ENCODE data around the gene PHOSPHO2. TPM values are rescaled to one million over a fixed set of nuclear protein-coding genes. Genes with fewer than 3 reads are reported as not detected.

PHOSPHO2 gene
- total RNA-seq, 1 experiment from 2014 or later: 12.7 TPM

- Mint-ChIP-seq H3K27ac (ENCODE audit: unreplicated experiment) (no peak overlapping the region), H3K4me3 (ENCODE audit: low read depth, unreplicated experiment) (no peak overlapping the region), H3K9me3 (ENCODE audit: low read depth, unreplicated experiment) (no peaks in the 10 kb centered on the region), H3K36me3 (ENCODE audit: insufficient read depth, unreplicated experiment) (peaks cover 4% of the 10 kb centered on the region), H3K4me1 (ENCODE audit: low read depth, unreplicated experiment) (no peaks in the 10 kb centered on the region), H3K27me3 (ENCODE audit: unreplicated experiment) (no peaks in the 10 kb centered on the region)
- no peak for DNase-seq
- CTCF ChIA-PET: no interaction called here
- intact Hi-C loops (cut with micrococcal nuclease; ENCODE audit: unreplicated experiment): no loop called here
- no TSS peak for BruUV-seq (replicated peaks)
- TF ChIP-seq, protein P1, sequence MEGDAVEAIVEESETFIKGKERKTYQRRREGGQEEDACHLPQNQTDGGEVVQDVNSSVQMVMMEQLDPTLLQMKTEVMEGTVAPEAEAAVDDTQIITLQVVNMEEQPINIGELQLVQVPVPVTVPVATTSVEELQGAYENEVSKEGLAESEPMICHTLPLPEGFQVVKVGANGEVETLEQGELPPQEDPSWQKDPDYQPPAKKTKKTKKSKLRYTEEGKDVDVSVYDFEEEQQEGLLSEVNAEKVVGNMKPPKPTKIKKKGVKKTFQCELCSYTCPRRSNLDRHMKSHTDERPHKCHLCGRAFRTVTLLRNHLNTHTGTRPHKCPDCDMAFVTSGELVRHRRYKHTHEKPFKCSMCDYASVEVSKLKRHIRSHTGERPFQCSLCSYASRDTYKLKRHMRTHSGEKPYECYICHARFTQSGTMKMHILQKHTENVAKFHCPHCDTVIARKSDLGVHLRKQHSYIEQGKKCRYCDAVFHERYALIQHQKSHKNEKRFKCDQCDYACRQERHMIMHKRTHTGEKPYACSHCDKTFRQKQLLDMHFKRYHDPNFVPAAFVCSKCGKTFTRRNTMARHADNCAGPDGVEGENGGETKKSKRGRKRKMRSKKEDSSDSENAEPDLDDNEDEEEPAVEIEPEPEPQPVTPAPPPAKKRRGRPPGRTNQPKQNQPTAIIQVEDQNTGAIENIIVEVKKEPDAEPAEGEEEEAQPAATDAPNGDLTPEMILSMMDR (IDR thresholded peaks at IDR 0.05; ENCODE audit: unreplicated experiment): no peak
Observed at GRCh38 chr2:169702996-169703395, 8.7 kb downstream of the PHOSPHO2 start.

- CTCF ChIA-PET: interaction anchor here (0.6 kb wide), 1 partner anchor 119 kb away, joined by 4 read pairs; no protein-coding TSS in a partner anchor
Observed at GRCh38 chr2:169704160-169704708, 10.0 kb downstream of the PHOSPHO2 start.

DNA sequence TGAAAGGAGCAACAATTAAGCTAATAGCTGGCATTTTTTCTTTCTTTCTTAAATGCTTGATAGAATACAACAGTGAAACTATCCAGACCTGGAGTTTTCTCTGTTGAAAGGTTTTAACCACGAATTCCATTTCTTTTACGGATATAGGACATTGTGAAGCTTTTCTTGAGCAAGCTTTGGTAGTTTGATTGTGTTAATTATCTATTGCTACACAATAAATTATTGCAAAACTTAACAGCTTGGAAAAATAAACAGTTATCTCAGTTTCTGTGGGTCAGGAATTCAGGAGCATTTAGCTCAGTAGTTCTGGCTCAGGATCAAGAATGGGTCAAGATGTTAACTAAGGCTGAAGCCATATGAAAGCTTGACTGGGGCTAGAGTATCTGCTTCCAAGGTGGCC is 11.7 kb downstream of the PHOSPHO2 start:
- DNase-seq: no peak
- no TSS peak for BruUV-seq (replicated peaks)
- CTCF ChIA-PET: interaction anchor here (0.6 kb wide), 1 partner anchor 13 kb away, joined by 4 read pairs; no protein-coding TSS in a partner anchor
- Mint-ChIP-seq H3K36me3 (ENCODE audit: insufficient read depth, unreplicated experiment) (peaks cover 4% of the 10 kb centered on the region), H3K27me3 (ENCODE audit: unreplicated experiment) (no peaks in the 10 kb centered on the region), H3K4me3 (ENCODE audit: low read depth, unreplicated experiment) (no peak overlapping the region), H3K4me1 (ENCODE audit: low read depth, unreplicated experiment) (no peaks in the 10 kb centered on the region), H3K27ac (ENCODE audit: unreplicated experiment) (no peak overlapping the region), H3K9me3 (ENCODE audit: low read depth, unreplicated experiment) (no peaks in the 10 kb centered on the region)
- intact Hi-C loops (cut with micrococcal nuclease; ENCODE audit: unreplicated experiment): no loop called here
- TF ChIP-seq, protein P1 (IDR thresholded peaks at IDR 0.05; ENCODE audit: unreplicated experiment): no peak

More at GRCh38 chr2:169704160-169704708, 10.0 kb downstream of the PHOSPHO2 start:
- TF ChIP-seq, protein P1 (IDR thresholded peaks at IDR 0.05; ENCODE audit: unreplicated experiment): no peak
- no peaks in the 10 kb centered on the region for H3K27me3 Mint-ChIP-seq (ENCODE audit: unreplicated experiment)
- no peaks in the 10 kb centered on the region for H3K9me3 Mint-ChIP-seq (ENCODE audit: low read depth, unreplicated experiment)
- H3K27ac Mint-ChIP-seq (ENCODE audit: unreplicated experiment): no peak overlapping the region
- no peaks in the 10 kb centered on the region for H3K4me1 Mint-ChIP-seq (ENCODE audit: low read depth, unreplicated experiment)
- intact Hi-C loops (cut with micrococcal nuclease; ENCODE audit: unreplicated experiment): no loop called here
- DNase-seq: no peak
- no TSS peak for BruUV-seq (replicated peaks)
- peaks cover 4% of the 10 kb centered on the region for H3K36me3 Mint-ChIP-seq (ENCODE audit: insufficient read depth, unreplicated experiment)
- no peak overlapping the region for H3K4me3 Mint-ChIP-seq (ENCODE audit: low read depth, unreplicated experiment)

GRCh38 chr2:169707626-169708025 is 13.4 kb downstream of the PHOSPHO2 start:
- Mint-ChIP-seq H3K4me1 (ENCODE audit: low read depth, unreplicated experiment) (no peaks in the 10 kb centered on the region), H3K27me3 (ENCODE audit: unreplicated experiment) (no peaks in the 10 kb centered on the region), H3K4me3 (ENCODE audit: low read depth, unreplicated experiment) (no peak overlapping the region), H3K27ac (ENCODE audit: unreplicated experiment) (no peak overlapping the region), H3K36me3 (ENCODE audit: insufficient read depth, unreplicated experiment) (peaks cover 4% of the 10 kb centered on the region), H3K9me3 (ENCODE audit: low read depth, unreplicated experiment) (no peaks in the 10 kb centered on the region)
- intact Hi-C loops (cut with micrococcal nuclease; ENCODE audit: unreplicated experiment): no loop called here
- no peak for DNase-seq
- CTCF ChIA-PET: no interaction called here
- no TSS peak for BruUV-seq (replicated peaks)
- TF ChIP-seq, protein P1 (IDR thresholded peaks at IDR 0.05; ENCODE audit: unreplicated experiment): no peak

Measured in Calu3 (cell line).